AG09319 (cell line): Measurements from ENCODE around the gene ABCC10.
"Not testable (repeated sequence)": the region's sequence is repeated elsewhere in the genome, so short reads cannot be mapped to it uniquely, and the experiment has no call there.

Experiments used
- DNase-seq: peaks from one replicate; pipeline ENCODE4 v3.0.0-alpha.2; 2010; ENCODE audit warnings: low read depth; ENCODE audit errors: extremely low read depth
- TF ChIP-seq, protein P1 (sequence below): IDR thresholded peaks from 2 replicates; pipeline ENCODE4 v1.5.1; 2011; ENCODE audit warnings: low read depth, mild to moderate bottlenecking, inconsistent platforms, low read length, moderate library complexity

ABCC10 gene

DNA sequence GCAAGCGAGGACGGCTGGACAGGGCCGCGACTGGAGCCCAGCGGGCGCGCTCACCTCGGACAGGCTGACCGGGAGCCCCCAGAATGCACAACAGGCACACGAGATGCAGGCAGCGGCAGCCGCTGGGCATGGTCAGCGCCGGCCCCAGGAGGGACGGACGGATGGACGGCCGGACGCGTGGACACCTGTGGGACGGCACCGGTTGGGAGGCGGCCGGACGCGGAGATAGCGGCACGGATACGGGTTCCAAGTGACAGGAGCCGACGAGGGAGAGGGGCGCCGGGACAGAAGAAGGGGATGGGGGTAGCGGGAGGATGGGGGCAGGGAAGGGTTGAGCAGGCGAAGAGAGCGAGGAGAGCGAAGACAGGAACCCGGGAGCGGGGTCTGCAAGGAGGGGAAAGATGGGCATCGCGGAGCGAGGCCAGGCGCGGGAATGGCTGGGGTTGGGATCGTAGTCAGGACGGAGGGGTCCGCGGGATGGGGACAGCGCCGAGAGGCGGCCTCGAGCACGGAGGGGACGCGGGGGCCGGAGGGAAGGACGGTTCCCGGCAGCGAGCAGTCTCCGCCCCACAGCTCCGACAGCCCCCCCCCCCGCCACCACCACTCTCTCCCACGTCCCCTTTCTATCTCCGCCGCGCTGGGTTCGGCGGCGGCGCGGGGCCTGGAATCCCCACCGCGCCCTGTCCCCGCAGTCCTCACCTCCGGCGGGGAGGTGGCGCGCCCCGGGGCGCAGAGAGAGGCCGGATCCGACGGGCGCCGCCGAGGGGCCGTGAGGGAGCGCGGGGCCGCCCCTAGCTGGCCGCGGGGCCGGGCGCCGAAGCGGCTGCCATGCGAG, 27.6 kb downstream of the ABCC10 start:
- DNase-seq, result peak; percentile 61
- TF ChIP-seq, protein P1, sequence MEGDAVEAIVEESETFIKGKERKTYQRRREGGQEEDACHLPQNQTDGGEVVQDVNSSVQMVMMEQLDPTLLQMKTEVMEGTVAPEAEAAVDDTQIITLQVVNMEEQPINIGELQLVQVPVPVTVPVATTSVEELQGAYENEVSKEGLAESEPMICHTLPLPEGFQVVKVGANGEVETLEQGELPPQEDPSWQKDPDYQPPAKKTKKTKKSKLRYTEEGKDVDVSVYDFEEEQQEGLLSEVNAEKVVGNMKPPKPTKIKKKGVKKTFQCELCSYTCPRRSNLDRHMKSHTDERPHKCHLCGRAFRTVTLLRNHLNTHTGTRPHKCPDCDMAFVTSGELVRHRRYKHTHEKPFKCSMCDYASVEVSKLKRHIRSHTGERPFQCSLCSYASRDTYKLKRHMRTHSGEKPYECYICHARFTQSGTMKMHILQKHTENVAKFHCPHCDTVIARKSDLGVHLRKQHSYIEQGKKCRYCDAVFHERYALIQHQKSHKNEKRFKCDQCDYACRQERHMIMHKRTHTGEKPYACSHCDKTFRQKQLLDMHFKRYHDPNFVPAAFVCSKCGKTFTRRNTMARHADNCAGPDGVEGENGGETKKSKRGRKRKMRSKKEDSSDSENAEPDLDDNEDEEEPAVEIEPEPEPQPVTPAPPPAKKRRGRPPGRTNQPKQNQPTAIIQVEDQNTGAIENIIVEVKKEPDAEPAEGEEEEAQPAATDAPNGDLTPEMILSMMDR, result no peak

DNA sequence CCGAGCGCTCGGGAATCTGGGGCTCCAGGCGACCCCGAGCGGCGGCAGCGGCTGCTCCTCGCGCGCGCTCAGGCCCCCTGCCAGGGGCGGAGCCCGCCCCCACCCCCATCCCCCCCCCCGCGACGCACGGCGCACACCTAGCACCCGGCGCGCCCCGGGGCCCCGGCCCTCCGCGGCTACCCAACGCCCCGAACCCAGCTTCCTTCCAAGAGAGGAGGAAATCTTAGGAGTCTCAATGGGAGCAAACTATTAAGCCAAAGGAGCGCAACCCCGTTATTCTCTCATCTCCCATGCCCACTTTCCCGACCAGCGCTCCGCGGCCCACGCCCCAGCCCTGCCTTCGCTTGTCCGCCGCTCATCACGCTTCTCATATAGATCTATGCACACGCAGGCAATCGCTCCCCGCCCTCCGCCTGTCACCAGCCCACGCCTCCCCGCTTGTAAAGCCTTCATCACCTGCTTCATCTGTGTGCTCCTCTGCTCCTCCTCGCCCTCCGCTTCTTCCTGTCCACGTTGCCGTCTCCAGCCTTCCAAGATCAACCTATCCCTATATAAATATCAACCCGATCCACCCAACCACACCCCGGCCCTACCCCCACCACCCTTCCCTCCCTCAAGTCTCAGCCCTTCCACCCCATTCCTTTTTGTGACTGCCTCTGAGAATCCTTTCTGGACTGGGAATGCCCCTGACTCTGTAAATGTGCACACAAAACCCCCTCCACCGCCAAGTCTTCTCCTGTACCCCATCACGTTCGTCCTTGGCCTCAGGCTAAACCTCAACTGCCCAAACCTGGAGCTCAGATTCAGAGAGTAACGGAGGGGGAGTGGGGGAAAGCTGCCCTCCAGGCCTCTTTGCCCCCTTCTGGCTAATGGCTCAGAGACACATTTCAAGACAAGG, 28.4 kb downstream of the ABCC10 start, which contains the start of gene DLK2:
TSS of gene DLK2 (minus strand) at position 18 of the 898 bp plus-strand sequence. CDS start 723 bp downstream, outside the sequence.
- TF ChIP-seq, protein P1, result no peak
- no peak for DNase-seq

DNA sequence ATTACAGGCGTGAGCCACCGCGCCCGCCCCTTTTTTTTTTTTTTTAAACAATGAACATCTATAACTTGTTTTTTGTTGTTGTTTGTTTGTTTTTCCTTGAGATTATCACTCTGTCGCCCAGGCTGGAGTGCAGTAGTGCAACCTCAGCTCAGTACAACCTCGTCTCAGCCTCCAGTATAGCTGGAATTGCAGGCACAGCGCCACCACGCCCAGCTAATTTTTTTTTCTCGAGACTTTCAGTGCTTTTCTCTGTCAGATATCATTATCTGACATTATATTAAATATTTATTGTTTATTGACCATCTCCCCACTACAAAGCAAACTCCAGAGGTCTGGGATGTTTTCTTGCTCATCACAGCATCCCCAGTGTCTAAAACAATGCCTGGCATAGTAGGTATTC, 30.3 kb downstream of the ABCC10 start:
- TF ChIP-seq, protein P1, result no peak
- DNase-seq, result no peak

DNA sequence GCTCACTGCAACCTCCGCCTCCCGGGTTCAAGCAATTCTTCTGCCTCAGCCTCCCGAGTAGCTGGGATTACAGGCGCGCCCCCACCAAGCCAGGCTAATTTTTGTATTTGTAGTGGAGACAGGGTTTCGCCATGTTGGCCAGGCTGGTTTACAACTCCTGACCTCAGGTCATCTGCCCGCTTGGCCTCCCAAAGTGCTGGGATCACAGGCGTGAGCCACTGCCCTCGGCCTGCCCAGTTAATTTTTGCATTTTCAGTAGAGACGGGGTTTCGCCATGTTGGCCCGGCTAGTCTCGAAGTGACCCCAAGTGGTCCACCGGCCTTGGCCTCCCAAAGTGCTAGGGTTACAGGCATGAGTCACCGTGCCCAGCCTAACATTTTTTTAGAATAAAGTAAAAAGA, 30.8 kb downstream of the ABCC10 start:
- DNase-seq, result not testable (repeated sequence)

DNA sequence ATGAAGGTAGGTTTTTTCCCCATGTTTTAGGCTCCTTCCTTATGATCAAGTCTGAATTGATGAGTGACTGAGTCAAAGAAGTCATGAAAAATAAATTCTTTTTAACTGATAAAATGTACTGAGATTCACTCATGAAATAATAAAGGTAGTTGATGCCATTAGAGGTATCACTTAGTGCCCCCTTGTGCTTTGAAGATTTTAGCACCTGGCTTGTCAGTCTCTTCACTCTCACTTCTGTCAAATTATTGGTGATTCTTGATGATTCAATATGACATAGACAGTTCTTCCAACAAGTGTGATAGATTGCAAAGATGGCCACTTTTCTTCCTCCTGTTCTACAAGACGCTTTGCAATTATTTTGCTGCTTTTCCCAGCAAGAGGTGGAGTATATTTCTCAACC, 32.2 kb downstream of the ABCC10 start:
- DNase-seq, result no peak
- TF ChIP-seq, protein P1, result no peak

DNA sequence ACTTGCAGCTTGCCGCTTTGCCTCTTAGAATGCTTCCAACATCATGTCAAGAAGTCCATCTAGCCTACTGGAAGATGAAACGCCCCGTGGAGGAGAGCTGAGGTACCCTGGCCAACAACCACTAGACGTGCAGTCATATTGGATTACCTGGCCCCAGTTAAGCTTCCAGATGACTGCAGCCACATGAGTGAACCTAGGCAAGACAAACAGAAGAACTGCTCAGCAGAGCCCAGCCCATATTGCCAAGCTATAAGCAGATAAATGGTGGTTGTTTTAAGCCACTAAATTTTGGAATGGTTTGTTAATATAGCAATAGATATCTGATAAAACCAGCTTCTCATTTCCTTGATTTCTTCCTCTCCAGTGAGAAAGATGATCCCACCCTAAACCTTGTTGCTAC, 32.7 kb downstream of the ABCC10 start:
- no peak for DNase-seq
- TF ChIP-seq, protein P1, result no peak

DNA sequence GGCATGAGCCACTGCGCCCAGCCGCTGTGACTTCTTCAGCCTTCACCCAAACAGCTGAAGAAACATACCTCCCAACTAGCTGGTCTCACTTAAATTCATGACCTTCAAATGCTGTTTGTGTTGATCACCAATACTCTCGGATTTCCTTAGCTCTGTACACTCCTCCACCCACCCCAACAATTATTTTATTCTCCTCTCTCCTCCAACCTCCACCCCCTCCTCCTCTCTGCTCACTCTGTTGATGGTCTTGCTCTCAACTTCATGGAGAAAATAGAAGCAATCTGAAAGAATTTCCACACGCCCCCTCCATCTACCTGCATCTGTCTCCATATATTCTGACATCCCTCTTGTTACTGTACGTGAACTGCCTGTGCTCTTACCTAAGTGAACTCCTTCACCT, 34.6 kb downstream of the ABCC10 start:
- TF ChIP-seq, protein P1, result no peak
- DNase-seq, result no peak
